D721Med (cell line): Measurements from ENCODE around the gene CBFA2T3.
A peak's percentile ranks its signal among the peaks of the same experiment; 100 is the strongest.

Experiments
- DNase-seq: peaks from one replicate; pipeline ENCODE4 v3.0.0; 2011; ENCODE audit warnings: low spot score; ENCODE audit not compliant: insufficient read length
- FAIRE-seq: peaks from 2 replicates; lab custom pipeline; 2011; peaks lifted over from hg19 to GRCh38; lab: Jason Lieb, UNC
- TF ChIP-seq, protein P1 (sequence below): IDR thresholded peaks from 2 replicates; pipeline ENCODE4 v1.5.1; 2012; ENCODE audit warnings: mild to moderate bottlenecking, control low read depth; ENCODE audit not compliant: insufficient read depth; ENCODE audit errors: missing control alignments

Gene CBFA2T3

DNA sequence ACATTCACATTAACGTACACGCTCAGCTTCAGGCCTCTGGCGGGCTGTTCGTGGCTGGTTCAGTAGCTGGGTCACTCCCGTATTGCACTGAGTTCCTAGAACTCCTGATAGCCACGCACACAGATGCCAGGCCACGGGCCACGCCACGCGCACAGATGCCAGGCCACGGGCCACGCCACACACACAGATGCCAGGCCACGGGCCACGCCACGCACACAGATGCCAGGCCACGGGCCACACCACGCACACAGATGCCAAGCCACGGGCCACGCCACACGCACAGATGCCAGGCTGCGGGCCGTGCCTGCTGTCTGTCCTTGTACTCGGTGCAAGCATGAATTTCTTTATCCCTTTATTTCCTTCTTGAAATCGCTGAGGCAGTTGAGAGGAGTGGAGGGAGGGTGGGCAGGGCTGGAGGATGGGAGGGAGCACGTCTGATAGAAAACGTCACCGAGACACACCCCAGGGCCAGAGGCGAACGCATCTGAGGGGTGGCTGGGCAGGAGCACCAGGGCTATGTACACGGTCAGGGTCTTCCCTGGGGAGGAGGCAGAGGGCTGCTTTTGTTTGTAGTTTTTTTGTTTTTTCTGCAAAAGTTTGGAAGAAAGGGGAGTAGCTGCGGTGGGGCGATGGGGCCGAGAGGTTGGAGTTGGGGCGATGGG lies 101.9 kb downstream of the CBFA2T3 start:
- TF ChIP-seq, protein P1, sequence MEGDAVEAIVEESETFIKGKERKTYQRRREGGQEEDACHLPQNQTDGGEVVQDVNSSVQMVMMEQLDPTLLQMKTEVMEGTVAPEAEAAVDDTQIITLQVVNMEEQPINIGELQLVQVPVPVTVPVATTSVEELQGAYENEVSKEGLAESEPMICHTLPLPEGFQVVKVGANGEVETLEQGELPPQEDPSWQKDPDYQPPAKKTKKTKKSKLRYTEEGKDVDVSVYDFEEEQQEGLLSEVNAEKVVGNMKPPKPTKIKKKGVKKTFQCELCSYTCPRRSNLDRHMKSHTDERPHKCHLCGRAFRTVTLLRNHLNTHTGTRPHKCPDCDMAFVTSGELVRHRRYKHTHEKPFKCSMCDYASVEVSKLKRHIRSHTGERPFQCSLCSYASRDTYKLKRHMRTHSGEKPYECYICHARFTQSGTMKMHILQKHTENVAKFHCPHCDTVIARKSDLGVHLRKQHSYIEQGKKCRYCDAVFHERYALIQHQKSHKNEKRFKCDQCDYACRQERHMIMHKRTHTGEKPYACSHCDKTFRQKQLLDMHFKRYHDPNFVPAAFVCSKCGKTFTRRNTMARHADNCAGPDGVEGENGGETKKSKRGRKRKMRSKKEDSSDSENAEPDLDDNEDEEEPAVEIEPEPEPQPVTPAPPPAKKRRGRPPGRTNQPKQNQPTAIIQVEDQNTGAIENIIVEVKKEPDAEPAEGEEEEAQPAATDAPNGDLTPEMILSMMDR: no peak
- FAIRE-seq (no peak), DNase-seq (no peak)

DNA sequence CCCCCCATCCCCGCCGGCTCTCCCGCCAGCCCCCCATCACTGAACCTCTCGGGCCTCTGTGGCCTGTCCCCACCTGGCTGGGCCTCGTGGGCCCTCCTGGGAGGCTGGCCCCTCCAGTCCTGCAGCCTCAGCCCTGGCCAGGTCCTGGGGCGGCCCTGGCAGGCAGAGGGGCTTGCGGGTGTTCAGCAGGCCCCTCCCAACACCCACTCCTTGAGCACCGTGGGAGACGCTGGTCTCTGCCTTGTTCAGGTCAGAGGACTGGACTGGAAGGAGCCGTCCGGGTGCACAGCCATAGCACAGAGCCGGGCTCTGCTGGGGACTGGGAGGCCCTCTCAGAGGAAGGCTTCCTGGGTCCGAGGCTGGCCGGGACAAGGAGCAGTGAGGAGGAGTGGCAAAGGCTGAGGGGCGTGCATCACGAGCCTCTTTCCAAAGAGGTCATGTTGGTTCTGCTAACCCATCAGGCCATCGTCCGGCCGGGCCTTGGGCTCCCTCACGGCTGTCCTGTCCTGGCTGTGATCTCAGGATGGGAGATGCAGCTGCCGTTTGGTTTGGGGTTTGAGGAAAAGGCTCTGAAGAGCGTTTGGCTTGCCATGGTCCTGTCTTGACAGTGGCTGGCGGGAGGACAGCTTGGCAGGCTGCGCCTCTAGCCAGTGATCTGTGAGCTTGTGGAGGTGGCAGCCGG lies 104.2 kb downstream of the CBFA2T3 start:
- TF ChIP-seq, protein P1: no peak
- FAIRE-seq (no peak), DNase-seq (no peak)

DNA sequence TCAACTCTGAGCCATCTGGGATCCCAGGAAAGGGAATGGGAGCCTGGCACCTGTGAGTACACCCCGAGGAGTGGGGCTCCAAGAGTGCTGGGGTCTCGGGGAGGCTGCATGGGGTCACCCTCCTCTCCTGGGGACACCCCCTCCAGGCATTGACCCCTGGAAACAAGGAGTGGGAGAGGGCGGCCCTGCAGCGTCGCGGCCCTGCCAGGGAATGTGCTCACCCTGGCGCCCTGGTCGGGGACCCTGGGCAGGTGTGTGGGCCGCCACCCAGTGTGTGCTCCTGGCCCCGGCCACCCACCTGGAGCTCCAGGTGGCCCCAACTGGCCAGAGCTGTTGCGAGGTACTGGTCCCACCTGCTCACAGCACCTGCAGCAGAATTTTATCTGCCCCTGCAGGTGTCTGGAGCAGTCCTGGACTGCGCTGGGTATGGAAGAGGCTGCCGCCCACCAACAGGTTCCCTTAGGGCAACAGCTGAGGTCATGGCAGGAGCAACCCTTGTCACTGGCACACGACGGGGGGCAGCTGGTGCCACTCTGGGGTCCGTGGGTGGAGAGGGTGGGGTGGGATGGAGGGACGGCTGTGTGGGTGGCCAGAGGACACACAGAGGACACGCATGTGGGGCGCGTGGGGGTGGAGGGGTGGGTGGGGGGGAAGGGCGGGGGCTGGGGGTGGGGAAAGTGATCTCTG lies 105.1 kb downstream of the CBFA2T3 start:
- TF ChIP-seq, protein P1: no peak
- no peak for DNase-seq
- no peak for FAIRE-seq

DNA sequence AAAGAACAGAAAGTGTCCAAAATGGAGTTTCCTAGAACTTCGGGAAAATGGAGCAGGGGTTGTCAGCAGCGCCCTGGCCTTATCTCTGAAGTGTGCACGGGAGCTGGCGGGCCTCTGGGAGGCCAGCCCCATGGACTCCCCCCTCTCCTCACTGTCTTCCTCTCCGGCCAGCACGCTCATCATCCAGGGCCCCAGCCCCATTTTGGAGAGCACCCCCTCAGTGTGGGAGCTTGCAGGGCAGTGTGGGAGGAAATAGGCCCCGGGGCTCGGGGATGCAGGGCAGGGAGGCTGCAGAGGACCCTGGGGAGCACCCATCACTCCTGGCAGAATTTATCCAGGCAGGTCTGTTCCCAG lies 105.7 kb downstream of the CBFA2T3 start:
- TF ChIP-seq, protein P1: no peak
- DNase-seq (no peak), FAIRE-seq (no peak)

DNA sequence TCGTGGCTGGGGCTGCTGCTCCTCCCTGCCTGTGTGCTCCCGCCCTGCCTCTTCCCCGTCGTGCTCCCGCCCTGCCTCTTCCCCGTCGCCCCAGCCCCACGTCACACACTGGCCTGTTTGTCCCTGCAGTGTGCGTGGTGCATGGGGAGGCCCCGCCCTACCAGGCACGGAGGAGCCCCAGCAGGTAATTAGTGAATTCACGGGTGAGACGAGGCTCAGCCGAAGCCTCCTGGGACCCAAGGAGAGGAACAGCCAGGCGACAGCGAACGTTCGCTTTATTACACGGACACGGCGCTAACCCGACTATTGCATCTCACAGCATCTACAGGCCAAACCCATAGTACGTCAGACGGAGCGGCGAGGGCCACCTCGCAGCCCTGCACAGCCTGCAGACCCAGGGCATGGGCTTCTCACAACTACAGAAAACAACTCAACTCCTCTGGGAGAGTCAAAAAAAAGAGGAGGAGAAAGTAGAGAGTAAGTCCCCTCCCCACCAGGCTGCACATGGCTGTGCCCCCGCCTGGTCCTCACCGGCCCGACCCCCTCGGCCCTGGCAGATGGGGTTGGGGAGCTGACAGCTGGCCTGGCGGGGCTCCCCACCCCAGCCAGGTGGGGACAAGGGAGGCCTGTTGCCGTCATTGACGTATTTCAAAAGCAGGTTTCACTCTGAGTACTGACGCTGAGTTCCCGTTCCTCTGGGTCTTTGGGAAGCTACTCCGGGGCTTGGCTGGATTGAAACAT lies 106.2 kb downstream of the CBFA2T3 start:
- peak; percentile 51 for DNase-seq
- TF ChIP-seq, protein P1: no peak

DNA sequence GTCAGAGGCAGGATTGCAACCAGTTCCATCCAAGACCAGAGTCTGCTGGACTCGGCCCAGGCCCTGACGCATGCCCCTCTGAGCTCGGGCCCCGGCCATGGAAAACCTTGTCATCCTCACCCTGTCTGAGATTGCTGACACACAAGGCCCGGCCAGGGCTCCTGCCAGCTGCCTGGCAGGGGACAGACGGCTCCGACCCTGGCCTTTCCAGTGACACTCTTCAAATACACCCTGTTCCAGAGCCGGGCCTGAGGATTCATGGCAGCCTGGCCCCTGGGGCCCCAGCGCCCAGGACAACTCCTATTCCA lies 107.4 kb downstream of the CBFA2T3 start:
- TF ChIP-seq, protein P1: no peak
- FAIRE-seq: no peak
- no peak for DNase-seq

More for the DNA sequence above, 106.2 kb downstream of the CBFA2T3 start:
- no peak for FAIRE-seq
